GM23338 (cell line): Measurements from ENCODE around the gene TRDN. TPM values are rescaled to one million over a fixed set of nuclear protein-coding genes. Genes with fewer than 3 reads are reported as not detected.

ENCODE experiments used
- ATAC-seq: fragments of 200-7000 bp; cut with Tn5 transposase; 3 replicates; pipeline ENCODE4 v1.9.1; 2020
- DNase-seq: peaks from one replicate; pipeline ENCODE4 v3.0.0-alpha.2; 2015; ENCODE audit warnings: low spot score
- H2AFZ ChIP-seq: fragments of 200-600 bp; sonication (generic); 2 replicates; pipeline ENCODE4 v1.8.0; 2016; ENCODE audit warnings: antibody characterized with exemption, mild to moderate bottlenecking, moderate library complexity
- H3F3A ChIP-seq: fragments of 200-600 bp; sonication (generic); replicated peaks from 2 replicates; pipeline ENCODE4 v1.8.0; 2017; ENCODE audit warnings: antibody characterized with exemption, mixed run types, low read depth
- H3K27ac ChIP-seq: fragments of 200-600 bp; sonication (generic); 2 replicates; pipeline ENCODE4 v1.6.1; 2016; ENCODE audit warnings: low read depth
- H3K27me3 ChIP-seq: fragments of 200-600 bp; sonication (generic); 2 replicates; pipeline ENCODE4 v1.8.0; 2016; ENCODE audit warnings: mild to moderate bottlenecking, mixed run types, moderate library complexity; ENCODE audit not compliant: insufficient read depth
- H3K36me3 ChIP-seq: fragments of 200-600 bp; sonication (generic); 2 replicates; pipeline ENCODE4 v1.8.0; 2016; ENCODE audit warnings: mild to moderate bottlenecking; ENCODE audit not compliant: insufficient read depth
- H3K4me1 ChIP-seq: fragments of 200-600 bp; sonication (generic); 2 replicates; pipeline ENCODE4 v1.8.0; 2016; ENCODE audit warnings: mild to moderate bottlenecking, moderate library complexity; ENCODE audit not compliant: insufficient read depth
- H3K4me2 ChIP-seq: fragments of 200-600 bp; sonication (generic); 2 replicates; pipeline ENCODE4 v1.7.1; 2017; ENCODE audit warnings: mixed run types
- H3K4me3 ChIP-seq: fragments of 200-600 bp; sonication (generic); 2 replicates; pipeline ENCODE4 v1.6.1; 2016; ENCODE audit warnings: mixed run types
- H3K79me2 ChIP-seq: fragments of 200-600 bp; sonication (generic); replicated peaks from 2 replicates; pipeline ENCODE4 v1.8.0; 2017; ENCODE audit warnings: mild to moderate bottlenecking; ENCODE audit not compliant: insufficient read depth
- H3K9me2 ChIP-seq: fragments of 200-600 bp; sonication (generic); 2 replicates; pipeline ENCODE4 v1.8.0; 2017; ENCODE audit not compliant: insufficient read depth
- H4K20me1 ChIP-seq: fragments of 200-600 bp; sonication (generic); replicated peaks from 2 replicates; pipeline ENCODE4 v1.8.0; 2017; ENCODE audit warnings: mild to moderate bottlenecking; ENCODE audit not compliant: insufficient read depth
- H3K27ac Mint-ChIP-seq: 2 replicates; pipeline ENCODE4 v1.8.0; 2020; ENCODE audit warnings: inconsistent platforms, mild to moderate bottlenecking, moderate library complexity, mixed read lengths
- H3K27me3 Mint-ChIP-seq: 3 replicates; pipeline ENCODE4 v1.8.0; 2022; ENCODE audit warnings: low read depth, mild to moderate bottlenecking, moderate library complexity, mixed read lengths, inconsistent platforms; ENCODE audit not compliant: insufficient read depth, poor library complexity
- H3K36me3 Mint-ChIP-seq: 3 replicates; pipeline ENCODE4 v1.8.0; 2021; ENCODE audit warnings: low read depth, mild to moderate bottlenecking, inconsistent platforms, moderate library complexity, mixed read lengths
- H3K4me1 Mint-ChIP-seq: 3 replicates; pipeline ENCODE4 v1.8.0; 2020; ENCODE audit warnings: mild to moderate bottlenecking, inconsistent platforms, mixed read lengths
- H3K4me3 Mint-ChIP-seq: 3 replicates; pipeline ENCODE4 v1.8.0; 2021; ENCODE audit warnings: moderate library complexity, mild to moderate bottlenecking, inconsistent platforms, mixed read lengths
- H3K9me3 Mint-ChIP-seq: 3 replicates; pipeline ENCODE4 v1.8.0; 2020; ENCODE audit warnings: moderate library complexity, mild to moderate bottlenecking, inconsistent platforms, mixed read lengths
- CREB1 ChIP-seq: fragments of 250-450 bp; sonication (Bioruptor Pico); IDR thresholded peaks from 2 replicates; pipeline ENCODE4 v1.5.0; 2020; ENCODE audit warnings: low read depth, mild to moderate bottlenecking, moderate library complexity
- ETS1 ChIP-seq: IDR thresholded peaks from 2 replicates; pipeline ENCODE4 v1.6.1; 2016; ENCODE audit warnings: antibody characterized with exemption
- EZH2 ChIP-seq: fragments of 200-600 bp; sonication (generic); IDR thresholded peaks from one replicate; pipeline ENCODE4 v1.8.0; 2017; ENCODE audit warnings: antibody characterized with exemption, mild to moderate bottlenecking, low read depth; ENCODE audit not compliant: unreplicated experiment
- EZH2phosphoT487 ChIP-seq: fragments of 200-600 bp; sonication (generic); IDR thresholded peaks from one replicate; pipeline ENCODE4 v1.8.1; 2018; ENCODE audit warnings: antibody characterized with exemption; ENCODE audit not compliant: unreplicated experiment
- JUNB ChIP-seq: IDR thresholded peaks from one replicate; pipeline ENCODE4 v1.6.1; 2016; ENCODE audit warnings: antibody characterized with exemption; ENCODE audit not compliant: unreplicated experiment
- NANOG ChIP-seq: IDR thresholded peaks from 2 replicates; pipeline ENCODE4 v1.6.1; 2016; ENCODE audit warnings: antibody characterized with exemption, borderline replicate concordance
- POLR2AphosphoS5 ChIP-seq: IDR thresholded peaks from 2 replicates; pipeline ENCODE4 v1.6.1; 2016; ENCODE audit warnings: antibody characterized with exemption, low read depth
- REST ChIP-seq: IDR thresholded peaks from one replicate; pipeline ENCODE4 v1.6.1; 2018; ENCODE audit warnings: antibody characterized with exemption; ENCODE audit not compliant: unreplicated experiment
- STAT1 ChIP-seq: IDR thresholded peaks from one replicate; pipeline ENCODE4 v1.6.1; 2016; ENCODE audit warnings: antibody characterized with exemption; ENCODE audit not compliant: unreplicated experiment
- ZNF114 ChIP-seq: fragments of 250-450 bp; sonication (Bioruptor Pico); IDR thresholded peaks from 2 replicates; pipeline ENCODE4 v1.5.0; 2020; ENCODE audit warnings: mild to moderate bottlenecking, moderate library complexity
- ZNF331 ChIP-seq: fragments of 250-450 bp; sonication (Bioruptor Pico); IDR thresholded peaks from 2 replicates; pipeline ENCODE4 v1.5.0; 2020; ENCODE audit warnings: low read depth, mild to moderate bottlenecking, moderate library complexity
- polyA plus RNA-seq: library from polyadenylated mRNA; unstranded; fragments of >200 nt; fragmentation: Nextera tagmentation; extraction: Ambion mirVana; gene quantifications from 2 replicates; pipeline ENCODE4 v1.2.1, GENCODE V29; 2016
- total RNA-seq: library from RNA; depleted of rRNA; stranded (reverse); fragments of >200 nt; shearing (Covaris generic); gene quantifications from 2 replicates; pipeline ENCODE4 v1.2.3, GENCODE V29; 2014
- TF ChIP-seq, protein P1 (sequence below), 2 experiments: fragments of 200-600 bp in 1 of 2; sonication (generic) in 1 of 2; conservative IDR thresholded peaks; 2 replicates each; pipeline versions ENCODE4 v1.5.1 to v1.6.1; 2016 to 2017; ENCODE audit warnings: antibody characterized with exemption in 2 of 2, low read depth in 2 of 2, mild to moderate bottlenecking in 2 of 2, moderate library complexity in 1 of 2
- TF ChIP-seq, protein P2 (sequence below): fragments of 250-450 bp; sonication (Bioruptor Pico); IDR thresholded peaks from 2 replicates; pipeline ENCODE4 v1.5.0; 2020; ENCODE audit warnings: mild to moderate bottlenecking, moderate library complexity

TRDN gene
- total and polyA plus RNA-seq, 2 experiments from 2014 or later, result 35.5 to 137 TPM

- H4K20me1 ChIP-seq, result no peaks in the 10 kb centered on the region
- H3K4me1 ChIP-seq, result no peaks in the 10 kb centered on the region
- H3K27me3 ChIP-seq, result no peaks in the 10 kb centered on the region
- no peaks in the 10 kb centered on the region for H3K36me3 ChIP-seq
- no peaks in the 10 kb centered on the region for H3K9me3 Mint-ChIP-seq
- TF ChIP-seq STAT1, result no peak
- no peak for TF ChIP-seq ZNF114
- TF ChIP-seq, protein P1, sequence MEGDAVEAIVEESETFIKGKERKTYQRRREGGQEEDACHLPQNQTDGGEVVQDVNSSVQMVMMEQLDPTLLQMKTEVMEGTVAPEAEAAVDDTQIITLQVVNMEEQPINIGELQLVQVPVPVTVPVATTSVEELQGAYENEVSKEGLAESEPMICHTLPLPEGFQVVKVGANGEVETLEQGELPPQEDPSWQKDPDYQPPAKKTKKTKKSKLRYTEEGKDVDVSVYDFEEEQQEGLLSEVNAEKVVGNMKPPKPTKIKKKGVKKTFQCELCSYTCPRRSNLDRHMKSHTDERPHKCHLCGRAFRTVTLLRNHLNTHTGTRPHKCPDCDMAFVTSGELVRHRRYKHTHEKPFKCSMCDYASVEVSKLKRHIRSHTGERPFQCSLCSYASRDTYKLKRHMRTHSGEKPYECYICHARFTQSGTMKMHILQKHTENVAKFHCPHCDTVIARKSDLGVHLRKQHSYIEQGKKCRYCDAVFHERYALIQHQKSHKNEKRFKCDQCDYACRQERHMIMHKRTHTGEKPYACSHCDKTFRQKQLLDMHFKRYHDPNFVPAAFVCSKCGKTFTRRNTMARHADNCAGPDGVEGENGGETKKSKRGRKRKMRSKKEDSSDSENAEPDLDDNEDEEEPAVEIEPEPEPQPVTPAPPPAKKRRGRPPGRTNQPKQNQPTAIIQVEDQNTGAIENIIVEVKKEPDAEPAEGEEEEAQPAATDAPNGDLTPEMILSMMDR (conservative IDR thresholded peaks at IDR 0.05; ENCODE audit: low read depth in 2 of 2), result no peak
- TF ChIP-seq, protein P2, sequence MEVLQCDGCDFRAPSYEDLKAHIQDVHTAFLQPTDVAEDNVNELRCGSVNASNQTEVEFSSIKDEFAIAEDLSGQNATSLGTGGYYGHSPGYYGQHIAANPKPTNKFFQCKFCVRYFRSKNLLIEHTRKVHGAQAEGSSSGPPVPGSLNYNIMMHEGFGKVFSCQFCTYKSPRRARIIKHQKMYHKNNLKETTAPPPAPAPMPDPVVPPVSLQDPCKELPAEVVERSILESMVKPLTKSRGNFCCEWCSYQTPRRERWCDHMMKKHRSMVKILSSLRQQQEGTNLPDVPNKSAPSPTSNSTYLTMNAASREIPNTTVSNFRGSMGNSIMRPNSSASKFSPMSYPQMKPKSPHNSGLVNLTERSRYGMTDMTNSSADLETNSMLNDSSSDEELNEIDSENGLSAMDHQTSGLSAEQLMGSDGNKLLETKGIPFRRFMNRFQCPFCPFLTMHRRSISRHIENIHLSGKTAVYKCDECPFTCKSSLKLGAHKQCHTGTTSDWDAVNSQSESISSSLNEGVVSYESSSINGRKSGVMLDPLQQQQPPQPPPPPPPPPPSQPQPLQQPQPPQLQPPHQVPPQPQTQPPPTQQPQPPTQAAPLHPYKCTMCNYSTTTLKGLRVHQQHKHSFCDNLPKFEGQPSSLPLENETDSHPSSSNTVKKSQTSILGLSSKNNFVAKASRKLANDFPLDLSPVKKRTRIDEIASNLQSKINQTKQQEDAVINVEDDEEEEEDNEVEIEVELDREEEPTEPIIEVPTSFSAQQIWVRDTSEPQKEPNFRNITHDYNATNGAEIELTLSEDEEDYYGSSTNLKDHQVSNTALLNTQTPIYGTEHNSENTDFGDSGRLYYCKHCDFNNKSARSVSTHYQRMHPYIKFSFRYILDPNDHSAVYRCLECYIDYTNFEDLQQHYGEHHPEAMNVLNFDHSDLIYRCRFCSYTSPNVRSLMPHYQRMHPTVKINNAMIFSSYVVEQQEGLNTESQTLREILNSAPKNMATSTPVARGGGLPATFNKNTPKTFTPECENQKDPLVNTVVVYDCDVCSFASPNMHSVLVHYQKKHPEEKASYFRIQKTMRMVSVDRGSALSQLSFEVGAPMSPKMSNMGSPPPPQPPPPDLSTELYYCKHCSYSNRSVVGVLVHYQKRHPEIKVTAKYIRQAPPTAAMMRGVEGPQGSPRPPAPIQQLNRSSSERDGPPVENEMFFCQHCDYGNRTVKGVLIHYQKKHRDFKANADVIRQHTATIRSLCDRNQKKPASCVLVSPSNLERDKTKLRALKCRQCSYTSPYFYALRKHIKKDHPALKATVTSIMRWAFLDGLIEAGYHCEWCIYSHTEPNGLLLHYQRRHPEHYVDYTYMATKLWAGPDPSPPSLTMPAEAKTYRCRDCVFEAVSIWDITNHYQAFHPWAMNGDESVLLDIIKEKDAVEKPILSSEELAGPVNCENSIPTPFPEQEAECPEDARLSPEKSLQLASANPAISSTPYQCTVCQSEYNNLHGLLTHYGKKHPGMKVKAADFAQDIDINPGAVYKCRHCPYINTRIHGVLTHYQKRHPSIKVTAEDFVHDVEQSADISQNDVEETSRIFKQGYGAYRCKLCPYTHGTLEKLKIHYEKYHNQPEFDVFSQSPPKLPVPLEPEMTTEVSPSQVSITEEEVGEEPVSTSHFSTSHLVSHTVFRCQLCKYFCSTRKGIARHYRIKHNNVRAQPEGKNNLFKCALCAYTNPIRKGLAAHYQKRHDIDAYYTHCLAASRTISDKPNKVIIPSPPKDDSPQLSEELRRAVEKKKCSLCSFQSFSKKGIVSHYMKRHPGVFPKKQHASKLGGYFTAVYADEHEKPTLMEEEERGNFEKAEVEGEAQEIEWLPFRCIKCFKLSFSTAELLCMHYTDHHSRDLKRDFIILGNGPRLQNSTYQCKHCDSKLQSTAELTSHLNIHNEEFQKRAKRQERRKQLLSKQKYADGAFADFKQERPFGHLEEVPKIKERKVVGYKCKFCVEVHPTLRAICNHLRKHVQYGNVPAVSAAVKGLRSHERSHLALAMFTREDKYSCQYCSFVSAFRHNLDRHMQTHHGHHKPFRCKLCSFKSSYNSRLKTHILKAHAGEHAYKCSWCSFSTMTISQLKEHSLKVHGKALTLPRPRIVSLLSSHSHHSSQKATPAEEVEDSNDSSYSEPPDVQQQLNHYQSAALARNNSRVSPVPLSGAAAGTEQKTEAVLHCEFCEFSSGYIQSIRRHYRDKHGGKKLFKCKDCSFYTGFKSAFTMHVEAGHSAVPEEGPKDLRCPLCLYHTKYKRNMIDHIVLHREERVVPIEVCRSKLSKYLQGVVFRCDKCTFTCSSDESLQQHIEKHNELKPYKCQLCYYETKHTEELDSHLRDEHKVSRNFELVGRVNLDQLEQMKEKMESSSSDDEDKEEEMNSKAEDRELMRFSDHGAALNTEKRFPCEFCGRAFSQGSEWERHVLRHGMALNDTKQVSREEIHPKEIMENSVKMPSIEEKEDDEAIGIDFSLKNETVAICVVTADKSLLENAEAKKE, result no peak
- TF ChIP-seq EZH2, result no peak
- no peak for TF ChIP-seq NANOG
- TF ChIP-seq POLR2AphosphoS5, result no peak
- no peak for TF ChIP-seq JUNB
- TF ChIP-seq ZNF331, result no peak
- no peak for TF ChIP-seq CREB1 (CRISPR knock-in tag)
- no peak for TF ChIP-seq EZH2phosphoT487
- no peak for TF ChIP-seq ETS1
- TF ChIP-seq REST, result no peak
- H3K4me3 ChIP-seq, result no peak overlapping the region
- H3F3A ChIP-seq, result no peaks in the 10 kb centered on the region
- H3K79me2 ChIP-seq, result no peaks in the 10 kb centered on the region
- H3K4me2 ChIP-seq, result no peak overlapping the region
- no peak for ATAC-seq
- H2AFZ ChIP-seq, result no peak overlapping the region
- H3K4me3 Mint-ChIP-seq, result no peak overlapping the region
- peaks cover 2% of the 10 kb centered on the region for H3K27me3 Mint-ChIP-seq
- H3K9me2 ChIP-seq, result no peaks in the 10 kb centered on the region
- no peaks in the 10 kb centered on the region for H3K4me1 Mint-ChIP-seq
- H3K36me3 Mint-ChIP-seq, result no peaks in the 10 kb centered on the region
- H3K27ac Mint-ChIP-seq, result no peak overlapping the region
- DNase-seq, result no peak
- no peak overlapping the region for H3K27ac ChIP-seq
Measured at GRCh38 chr6:123240626-123241025, 396.1 kb downstream of the TRDN start.
